Muscle layer of duodenum (tissue), 2 donors: ENCODE measurements around the gene CTCF.

ENCODE experiments used
- H3K27ac ChIP-seq: one replicate; pipeline ENCODE4 v1.7.0; 2013; ENCODE audit warnings: mild to moderate bottlenecking, low read length
- H3K27me3 ChIP-seq: one replicate; pipeline ENCODE4 v1.7.0; 2013; ENCODE audit warnings: low read depth, mild to moderate bottlenecking, control low read depth, low read length
- H3K36me3 ChIP-seq, 2 donors: one replicate each; pipeline ENCODE4 v1.7.0; 2013; ENCODE audit warnings: low read length in 2 of 2, control low read depth in 1 of 2, mild to moderate bottlenecking in 1 of 2; ENCODE audit not compliant: insufficient read depth in 2 of 2, control insufficient read depth in 1 of 2
- H3K4me1 ChIP-seq, 2 donors: one replicate each; pipeline ENCODE4 v1.7.0; 2013; ENCODE audit warnings: low read length in 2 of 2, mild to moderate bottlenecking in 2 of 2, control low read depth in 1 of 2, moderate library complexity in 1 of 2; ENCODE audit not compliant: insufficient read depth in 2 of 2, control insufficient read depth in 1 of 2
- H3K4me3 ChIP-seq, 2 donors: one replicate each; pipeline ENCODE4 v1.7.0; 2013; ENCODE audit warnings: low read length in 2 of 2, low read depth in 1 of 2, mild to moderate bottlenecking in 1 of 2
- H3K9me3 ChIP-seq, 2 donors: one replicate each; pipeline ENCODE4 v1.7.0; 2013; ENCODE audit warnings: low read length in 2 of 2, control low read depth in 1 of 2, mild to moderate bottlenecking in 1 of 2; ENCODE audit not compliant: control insufficient read depth in 1 of 2
- donor health status: healthy.

CTCF gene

GRCh38 chr16:67655363-67655762 lies 93.0 kb downstream of the CTCF start:
- no peak overlapping the region for H3K4me3 ChIP-seq
- H3K4me1 ChIP-seq = peaks cover 0 to 22% of the 10 kb centered on the region in 2 donors
- H3K27ac ChIP-seq = no peak overlapping the region
- H3K27me3 ChIP-seq = peaks cover 12% of the 10 kb centered on the region
- no peaks in the 10 kb centered on the region for H3K9me3 ChIP-seq
- H3K36me3 ChIP-seq = peaks cover 0 to 12% of the 10 kb centered on the region in 2 donors

GRCh38 chr16:67656344-67657016 lies 94.2 kb downstream of the CTCF start:
- no peaks in the 10 kb centered on the region for H3K9me3 ChIP-seq
- H3K36me3 ChIP-seq = peaks cover 0 to 12% of the 10 kb centered on the region in 2 donors
- no peak overlapping the region for H3K4me3 ChIP-seq
- no peak overlapping the region for H3K27ac ChIP-seq
- peaks cover 3 to 27% of the 10 kb centered on the region in 2 donors for H3K4me1 ChIP-seq
- H3K27me3 ChIP-seq = peaks cover 12% of the 10 kb centered on the region

DNA sequence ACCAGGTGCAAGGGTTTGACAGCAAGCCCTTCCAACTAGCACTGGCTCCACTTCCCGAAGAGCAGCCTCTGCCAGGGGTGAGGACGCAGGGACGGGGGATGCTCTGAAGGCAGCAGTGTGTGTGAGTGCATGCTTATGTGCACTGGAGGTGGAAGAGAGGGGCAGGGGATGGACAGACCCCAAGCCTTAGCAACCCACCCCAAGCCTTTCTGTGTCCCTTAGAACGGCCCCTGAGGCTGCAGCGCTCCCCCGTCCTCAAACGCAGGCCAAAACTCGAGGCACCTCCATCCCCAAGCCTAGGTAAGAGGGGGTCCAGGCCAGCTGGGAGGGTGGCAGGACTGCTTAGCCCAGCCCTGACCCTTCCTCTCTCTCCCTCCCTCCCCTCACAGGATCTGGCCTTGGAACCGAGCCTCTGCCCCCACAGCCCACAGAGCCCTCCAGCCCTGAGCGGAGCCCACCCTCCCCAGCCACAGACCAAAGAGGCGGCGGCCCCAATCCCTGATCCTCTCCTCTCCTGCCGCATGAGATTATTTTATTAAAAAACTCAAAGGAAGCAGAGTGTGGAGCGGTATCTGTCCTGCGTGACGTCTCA lies 94.8 kb downstream of the CTCF start:
- no peak overlapping the region for H3K27ac ChIP-seq
- no peak overlapping the region for H3K4me3 ChIP-seq
- H3K27me3 ChIP-seq = peaks cover 12% of the 10 kb centered on the region
- peaks cover 3 to 30% of the 10 kb centered on the region in 2 donors for H3K4me1 ChIP-seq
- no peaks in the 10 kb centered on the region for H3K9me3 ChIP-seq
- peaks cover 0 to 12% of the 10 kb centered on the region in 2 donors for H3K36me3 ChIP-seq

DNA sequence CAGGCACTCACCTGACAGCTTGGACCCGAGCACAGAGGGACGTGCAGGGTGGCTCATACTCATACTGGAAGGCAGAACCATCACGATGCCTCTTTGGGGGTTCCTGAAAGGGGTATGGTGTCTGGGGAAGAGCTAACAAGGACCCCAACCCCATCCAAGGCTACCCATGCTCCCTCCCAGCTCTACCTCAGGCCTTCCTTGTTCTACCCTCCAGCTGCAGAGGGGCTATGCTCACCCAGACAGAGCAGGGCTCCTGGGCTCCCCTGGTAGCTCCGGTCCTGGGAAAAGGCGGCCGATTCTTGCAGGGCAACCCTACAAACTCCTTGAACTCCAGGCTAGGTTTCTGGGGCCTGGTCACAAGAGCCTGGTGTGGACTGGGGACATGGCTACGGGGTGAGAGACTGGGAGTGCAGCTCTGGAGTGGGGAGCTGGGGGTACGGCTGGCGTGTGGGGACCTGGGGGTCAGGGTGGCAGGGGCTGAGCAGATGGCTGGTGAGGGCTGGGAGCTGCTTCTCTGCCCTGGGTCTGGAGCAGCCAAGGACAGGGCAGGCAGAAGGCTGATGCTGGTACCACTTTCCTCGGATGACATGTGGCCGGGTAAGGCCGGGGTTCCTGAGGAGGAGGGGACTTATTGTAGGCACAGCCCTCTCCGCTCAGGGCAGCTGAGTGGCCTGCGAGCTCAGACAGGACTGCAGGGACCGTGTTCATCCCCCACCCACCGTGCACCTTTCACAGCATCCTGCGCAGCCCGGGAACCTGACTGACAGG lies 95.6 kb downstream of the CTCF start:
- Histone ChIP-seq H3K36me3 (peaks cover 0 to 19% of the 10 kb centered on the region in 2 donors), H3K27me3 (peaks cover 12% of the 10 kb centered on the region), H3K9me3 (no peaks in the 10 kb centered on the region), H3K4me1 (peaks cover 3 to 30% of the 10 kb centered on the region in 2 donors), H3K4me3 (no peak overlapping the region), H3K27ac (no peak overlapping the region)

DNA sequence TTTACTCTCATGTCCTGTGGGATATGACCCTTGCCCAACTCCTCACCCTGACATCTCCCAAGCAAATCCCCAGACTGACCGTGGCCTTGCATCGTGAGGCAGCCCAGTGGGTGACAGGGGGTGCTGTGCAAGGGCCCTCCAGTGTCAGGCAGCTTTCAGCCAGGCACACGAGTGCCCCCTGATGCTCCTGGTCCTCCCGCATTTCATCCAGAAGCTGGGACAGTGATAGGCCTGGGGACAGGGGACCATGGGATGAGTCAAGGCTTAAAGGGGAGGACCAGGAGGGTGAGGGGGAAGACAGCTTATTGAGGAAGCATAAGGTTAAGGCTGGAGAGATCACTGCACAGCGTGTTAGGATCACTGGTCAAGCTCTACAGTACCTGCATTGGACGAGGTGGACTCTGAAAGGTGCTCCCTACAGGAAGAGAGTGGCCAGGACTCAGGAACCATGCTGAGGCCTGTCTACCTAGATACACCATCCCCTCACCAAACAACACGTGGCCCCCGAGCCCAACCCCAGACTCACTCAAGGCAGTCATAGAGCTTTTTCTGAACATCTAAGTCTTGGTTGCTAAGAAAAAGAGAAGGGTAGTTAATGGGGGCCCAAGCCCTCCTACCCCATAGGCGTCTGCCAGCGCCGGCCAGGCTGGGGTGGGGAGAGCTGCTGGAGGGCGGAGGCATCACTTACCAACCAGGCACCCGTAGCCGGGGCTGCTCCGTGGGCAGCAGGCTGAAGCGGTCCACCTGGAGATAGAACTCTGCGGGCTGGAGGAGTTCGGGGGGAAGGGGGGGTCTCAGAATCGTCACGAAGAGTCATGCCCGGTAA lies 96.7 kb downstream of the CTCF start:
- H3K27ac ChIP-seq = no peak overlapping the region
- H3K27me3 ChIP-seq = peaks cover 8% of the 10 kb centered on the region
- no peaks in the 10 kb centered on the region for H3K9me3 ChIP-seq

GRCh38 chr16:67659675-67660563 lies 97.6 kb downstream of the CTCF start, which contains the start of gene ACD:
Gene ACD, minus strand, starts transcription at chr16:67660260. Its CDS starts 40 bp downstream, at chr16:67660220.
- peaks cover under 1% of the 10 kb centered on the region for H3K27me3 ChIP-seq
- peak within 1 kb of the TSS; percentile 88 to 94 for H3K4me3 ChIP-seq
- peaks cover 3 to 20% of the 10 kb centered on the region in 2 donors for H3K4me1 ChIP-seq
- H3K36me3 ChIP-seq = peaks cover 0 to 32% of the 10 kb centered on the region in 2 donors
- no peaks in the 10 kb centered on the region for H3K9me3 ChIP-seq
- peak within 1 kb of the TSS; percentile 93 for H3K27ac ChIP-seq

More for the DNA sequence above, 96.7 kb downstream of the CTCF start:
- Histone ChIP-seq H3K4me1 (peaks cover 3 to 20% of the 10 kb centered on the region in 2 donors), H3K36me3 (peaks cover 0 to 27% of the 10 kb centered on the region in 2 donors), H3K4me3 (peak overlapping the region; percentile 88 to 94)

DNA sequence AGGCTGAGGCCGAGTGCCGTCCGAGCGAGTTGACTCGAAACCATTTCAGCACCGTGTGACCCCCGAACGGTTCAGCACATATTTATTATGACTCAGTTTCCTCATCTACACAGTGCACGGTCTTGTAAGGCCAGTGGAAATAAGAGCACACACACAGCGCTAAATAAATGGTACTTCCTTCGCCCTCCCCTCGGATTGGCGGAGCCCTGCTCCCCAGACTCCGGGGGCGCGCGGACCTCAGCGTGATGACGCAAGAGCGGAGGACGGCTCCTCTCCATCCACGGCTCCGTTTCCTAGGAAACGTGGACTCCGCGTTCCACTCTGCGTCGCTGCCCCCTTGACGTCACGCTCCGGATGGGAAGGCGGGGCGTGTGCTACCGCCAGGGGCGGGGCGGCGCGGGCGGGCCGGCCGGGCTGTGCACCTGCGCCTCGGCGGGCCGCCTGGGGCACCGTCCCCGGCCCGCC lies 98.3 kb downstream of the CTCF start, which contains the start of gene PARD6A:
TSS of gene PARD6A (plus strand) at position 397 of the 465 bp plus-strand sequence. CDS start 79 bp downstream, outside the sequence.
- H3K4me1 ChIP-seq = peaks cover 3 to 24% of the 10 kb centered on the region in 2 donors

GRCh38 chr16:67661101-67661761 lies 98.9 kb downstream of the CTCF start:
- Histone ChIP-seq H3K4me1 (peaks cover 3 to 29% of the 10 kb centered on the region in 2 donors), H3K9me3 (no peaks in the 10 kb centered on the region), H3K27me3 (no peaks in the 10 kb centered on the region), H3K36me3 (peaks cover 0 to 32% of the 10 kb centered on the region in 2 donors), H3K27ac (peak overlapping the region; percentile 56), H3K4me3 (peak overlapping the region; percentile 60 to 88)

More for the DNA sequence above, 98.3 kb downstream of the CTCF start, which contains the start of gene PARD6A:
- no peaks in the 10 kb centered on the region for H3K27me3 ChIP-seq
- H3K27ac ChIP-seq = peak within 1 kb of the TSS; percentile 93
- H3K4me3 ChIP-seq = peak within 1 kb of the TSS; percentile 88 to 94
- H3K36me3 ChIP-seq = peaks cover 0 to 32% of the 10 kb centered on the region in 2 donors
- no peaks in the 10 kb centered on the region for H3K9me3 ChIP-seq

GRCh38 chr16:67661886-67662652 lies 99.7 kb downstream of the CTCF start:
- Histone ChIP-seq H3K27ac (no peak overlapping the region), H3K4me3 (peak overlapping the region in 1 of 2 donors; percentile 88), H3K36me3 (peaks cover 0 to 31% of the 10 kb centered on the region in 2 donors), H3K27me3 (no peaks in the 10 kb centered on the region), H3K9me3 (no peaks in the 10 kb centered on the region), H3K4me1 (peaks cover 3 to 33% of the 10 kb centered on the region in 2 donors)
